OCI-LY7 (cell line): ENCODE results near the gene WNT4. TPM values are rescaled to one million over a fixed set of nuclear protein-coding genes. Genes with fewer than 3 reads are reported as not detected.

Experiments used
- BruUV-seq: library from RNA; stranded (reverse); fragments of 400-500 nt; replicated peaks from 2 replicates; lab custom pipeline; 2021; lab: Mats Ljungman, UMichigan
- CTCF ChIA-PET: fragments of 300-600 bp; sonication (Branson Sonifier 250); formaldehyde crosslinking; loops from one replicate; lab custom pipeline; 2022; ENCODE audit warnings: antibody characterized with exemption; ENCODE audit not compliant: unreplicated experiment; lab: Charles Lee
- POLR2A ChIA-PET: fragments of 300-600 bp; sonication (Branson Sonifier 250); formaldehyde crosslinking; loops from one replicate; lab custom pipeline; 2022; ENCODE audit warnings: antibody characterized with exemption; lab: Charles Lee
- DNase-seq: peaks from one replicate; pipeline ENCODE4 v3.0.0-alpha.2; 2015; ENCODE audit warnings: low spot score
- H2AFZ ChIP-seq: fragments of 200-600 bp; sonication (generic), shearing (Covaris generic); 2 replicates; pipeline ENCODE4 v1.6.1; 2014; ENCODE audit warnings: mild to moderate bottlenecking, antibody characterized with exemption, low read length, moderate library complexity
- H3K27ac ChIP-seq: fragments of 200-600 bp; sonication (generic); 2 replicates; pipeline ENCODE4 v1.5.1; 2014; ENCODE audit warnings: mixed run types, low read depth, mild to moderate bottlenecking, moderate library complexity, low read length, inconsistent platforms; ENCODE audit not compliant: poor library complexity, severe bottlenecking
- H3K36me3 ChIP-seq: fragments of 200-600 bp; sonication (generic); 2 replicates; pipeline ENCODE4 v1.6.1; 2014; ENCODE audit warnings: mild to moderate bottlenecking, antibody characterized with exemption, low read length, moderate library complexity, mixed read lengths; ENCODE audit not compliant: insufficient read depth
- H3K4me1 ChIP-seq: fragments of 200-600 bp; sonication (generic); 2 replicates; pipeline ENCODE4 v1.5.1; 2014; ENCODE audit warnings: mild to moderate bottlenecking, low read length; ENCODE audit not compliant: insufficient read depth, poor library complexity, severe bottlenecking
- H3K4me2 ChIP-seq: fragments of 200-600 bp; sonication (generic); 2 replicates; pipeline ENCODE4 v1.6.1; 2014; ENCODE audit warnings: mild to moderate bottlenecking, low read length
- H3K4me3 ChIP-seq: fragments of 200-600 bp; sonication (generic); 2 replicates; pipeline ENCODE4 v1.5.1; 2014; ENCODE audit warnings: mild to moderate bottlenecking, low read depth, low read length; ENCODE audit not compliant: poor library complexity, severe bottlenecking
- H3K79me2 ChIP-seq: fragments of 200-600 bp; sonication (generic); 2 replicates; pipeline ENCODE4 v1.6.1; 2016; ENCODE audit warnings: low read depth, mild to moderate bottlenecking, low read length, moderate library complexity, mixed read lengths; ENCODE audit not compliant: insufficient read depth
- H3K9me2 ChIP-seq: fragments of 200-600 bp; sonication (generic); 2 replicates; pipeline ENCODE4 v1.6.1; 2016; ENCODE audit warnings: mild to moderate bottlenecking, low read length, mixed read lengths; ENCODE audit not compliant: insufficient read depth
- H3K9me3 ChIP-seq: fragments of 200-600 bp; sonication (generic); 2 replicates; pipeline ENCODE4 v1.6.1; 2014; ENCODE audit warnings: mild to moderate bottlenecking, mixed run types, low read length, mixed read lengths
- H4K20me1 ChIP-seq: fragments of 200-600 bp; sonication (generic); 2 replicates; pipeline ENCODE4 v1.6.1; 2014; ENCODE audit warnings: mild to moderate bottlenecking, antibody characterized with exemption, low read length, moderate library complexity, mixed read lengths; ENCODE audit not compliant: insufficient read depth
- CTCF ChIP-seq: fragments of 200-600 bp; sonication (generic); conservative IDR thresholded peaks from 2 replicates; pipeline ENCODE4 v1.5.1; 2014; ENCODE audit warnings: mild to moderate bottlenecking, antibody characterized with exemption, low read length, moderate library complexity, mixed read lengths
- EZH2phosphoT487 ChIP-seq: fragments of 200-600 bp; sonication (generic); IDR thresholded peaks from 2 replicates; pipeline ENCODE4 v1.6.1; 2018; ENCODE audit warnings: low read depth, borderline replicate concordance, mild to moderate bottlenecking, mixed run types, antibody characterized with exemption, low read length, moderate library complexity, mixed read lengths
- intact Hi-C: fragments of 100-400 bp; cut with micrococcal nuclease; formaldehyde crosslinking; loops from one replicate; pipeline ENCODE4 v1.10.0; 2022; ENCODE audit not compliant: unreplicated experiment
- total RNA-seq, 2 experiments: library from RNA; depleted of rRNA in 1 of 2; stranded (reverse); fragments of >200 nt in 1 of 2; shearing (Covaris generic) in 1 of 2; gene quantifications; 2 replicates each; pipeline ENCODE4 v1.2.3, GENCODE V29; 2014 to 2022

WNT4 gene
- total RNA-seq, 2 experiments from 2014 or later: not detected

DNA sequence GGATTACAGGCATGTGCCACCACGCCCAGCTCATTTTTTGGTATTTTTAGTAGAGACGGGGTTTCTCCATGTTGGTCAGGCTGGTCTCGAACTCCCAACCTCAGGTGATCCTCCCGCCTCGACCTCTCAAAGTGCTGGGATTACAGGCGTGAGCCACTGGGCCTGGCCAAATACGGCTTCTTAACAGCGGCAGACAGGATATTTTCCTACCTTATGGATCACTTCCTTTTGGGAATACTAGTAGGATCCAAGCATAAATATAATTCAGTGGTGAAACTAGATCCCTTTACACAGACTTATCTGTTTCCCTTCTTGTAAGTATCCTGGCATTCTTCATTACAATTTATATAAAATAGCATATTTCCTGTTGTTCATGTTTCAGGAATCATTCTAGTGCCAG lies 40.9 kb downstream of the WNT4 start:
- Histone ChIP-seq H3K79me2 (no peaks in the 10 kb centered on the region), H3K36me3 (peaks cover 60% of the 10 kb centered on the region), H3K27ac (no peak overlapping the region), H2AFZ (no peak overlapping the region), H4K20me1 (peaks cover 10% of the 10 kb centered on the region; the same call in 1 of the 2 replicates), H3K9me2 (no peaks in the 10 kb centered on the region), H3K4me1 (peaks cover 16% of the 10 kb centered on the region), H3K4me2 (no peak overlapping the region), H3K9me3 (no peaks in the 10 kb centered on the region), H3K4me3 (no peak overlapping the region)
- CTCF ChIA-PET: no interaction called here
- intact Hi-C loops: no loop called here
- TF ChIP-seq EZH2phosphoT487: no peak
- no peak for TF ChIP-seq CTCF
- POLR2A ChIA-PET: no interaction called here
- no TSS peak for BruUV-seq
- DNase-seq: no peak

DNA sequence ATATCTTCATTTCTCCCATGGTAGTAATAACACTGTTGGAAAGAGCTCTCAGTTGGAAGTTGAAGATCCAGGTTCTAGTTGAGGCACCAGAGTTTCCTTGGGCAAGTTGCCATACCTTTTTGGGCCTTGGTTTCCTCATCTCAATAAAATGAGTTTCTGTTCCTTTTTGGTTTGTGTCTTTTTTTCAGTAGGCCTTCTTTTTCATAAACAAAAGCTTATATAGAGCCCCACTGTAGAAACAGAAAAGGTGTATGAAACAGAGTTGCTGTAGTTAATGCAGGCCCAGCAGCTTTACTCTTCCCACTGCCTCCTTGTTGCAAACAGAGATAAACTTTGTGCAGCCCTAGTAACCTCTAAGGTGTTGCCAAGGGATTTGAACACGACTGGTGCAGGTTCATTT lies 41.7 kb downstream of the WNT4 start:
- intact Hi-C loops: no loop called here
- no peak overlapping the region for H2AFZ ChIP-seq
- BruUV-seq: no TSS peak
- no peaks in the 10 kb centered on the region for H3K9me3 ChIP-seq
- DNase-seq: no peak
- H3K4me1 ChIP-seq: peaks cover 16% of the 10 kb centered on the region
- TF ChIP-seq EZH2phosphoT487 (no peak), CTCF (no peak)
- ChIA-PET POLR2A (interaction anchor here (0.5 to 1.2 kb wide), 3 partner anchors 15 to 581 kb away, joined by 3 read pairs; no protein-coding TSS in a partner anchor), CTCF (interaction anchor here (0.6 kb wide), 1 partner anchor 320 kb away, joined by 3 read pairs; no protein-coding TSS in a partner anchor)
- H3K27ac ChIP-seq: peak overlapping the region; percentile 3
- no peaks in the 10 kb centered on the region for H3K79me2 ChIP-seq
- no peak overlapping the region for H3K4me2 ChIP-seq
- H3K4me3 ChIP-seq: no peak overlapping the region
- H4K20me1 ChIP-seq: peaks cover 10% of the 10 kb centered on the region; the same call in 1 of the 2 replicates
- peaks cover 62% of the 10 kb centered on the region for H3K36me3 ChIP-seq
- H3K9me2 ChIP-seq: no peaks in the 10 kb centered on the region

- no peak overlapping the region for H3K4me2 ChIP-seq
- no peaks in the 10 kb centered on the region for H3K79me2 ChIP-seq
- no peak overlapping the region for H3K4me3 ChIP-seq
- no TSS peak for BruUV-seq
- ChIA-PET CTCF (no interaction called here), POLR2A (interaction anchor here (0.6 to 0.8 kb wide), 3 partner anchors 9 to 772 kb away, joined by 3 to 4 read pairs (median 3); no protein-coding TSS in a partner anchor)
- intact Hi-C loops: no loop called here
- no peak overlapping the region for H3K27ac ChIP-seq
- DNase-seq: no peak
- H3K9me3 ChIP-seq: no peaks in the 10 kb centered on the region
- TF ChIP-seq CTCF (no peak), EZH2phosphoT487 (no peak)
- peaks cover 5% of the 10 kb centered on the region; the same call in 1 of the 2 replicates for H4K20me1 ChIP-seq
- H3K4me1 ChIP-seq: peaks cover 16% of the 10 kb centered on the region
- H3K9me2 ChIP-seq: no peaks in the 10 kb centered on the region
- peaks cover 61% of the 10 kb centered on the region for H3K36me3 ChIP-seq
- H2AFZ ChIP-seq: no peak overlapping the region
Measured at GRCh38 chr1:22100168-22100567, 42.7 kb downstream of the WNT4 start.
